Measurements from ENCODE around the gene AFAP1.

GRCh38 chr4:7828011-7828720 lies 111.5 kb downstream of the AFAP1 start:
- TF ChIP-seq, protein P1, sequence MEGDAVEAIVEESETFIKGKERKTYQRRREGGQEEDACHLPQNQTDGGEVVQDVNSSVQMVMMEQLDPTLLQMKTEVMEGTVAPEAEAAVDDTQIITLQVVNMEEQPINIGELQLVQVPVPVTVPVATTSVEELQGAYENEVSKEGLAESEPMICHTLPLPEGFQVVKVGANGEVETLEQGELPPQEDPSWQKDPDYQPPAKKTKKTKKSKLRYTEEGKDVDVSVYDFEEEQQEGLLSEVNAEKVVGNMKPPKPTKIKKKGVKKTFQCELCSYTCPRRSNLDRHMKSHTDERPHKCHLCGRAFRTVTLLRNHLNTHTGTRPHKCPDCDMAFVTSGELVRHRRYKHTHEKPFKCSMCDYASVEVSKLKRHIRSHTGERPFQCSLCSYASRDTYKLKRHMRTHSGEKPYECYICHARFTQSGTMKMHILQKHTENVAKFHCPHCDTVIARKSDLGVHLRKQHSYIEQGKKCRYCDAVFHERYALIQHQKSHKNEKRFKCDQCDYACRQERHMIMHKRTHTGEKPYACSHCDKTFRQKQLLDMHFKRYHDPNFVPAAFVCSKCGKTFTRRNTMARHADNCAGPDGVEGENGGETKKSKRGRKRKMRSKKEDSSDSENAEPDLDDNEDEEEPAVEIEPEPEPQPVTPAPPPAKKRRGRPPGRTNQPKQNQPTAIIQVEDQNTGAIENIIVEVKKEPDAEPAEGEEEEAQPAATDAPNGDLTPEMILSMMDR (conservative IDR thresholded peaks at IDR 0.05; ENCODE audit: low read length): no peak
- TF ChIP-seq EZH2phosphoT487 (IDR thresholded peaks at IDR 0.05; ENCODE audit: borderline replicate concordance): no peak

Data from Loucy (cell line).